Right lobe of liver (tissue), 6 donors: ENCODE data around the gene TSPAN9. TPM values are rescaled to one million over a fixed set of nuclear protein-coding genes. Genes with fewer than 3 reads are reported as not detected.

ENCODE experiments used
- ATAC-seq, 4 donors: fragments of 200-7000 bp; cut with Tn5 transposase; one replicate each; pipeline ENCODE4 v1.9.1; 2020; ENCODE audit warnings: mild to moderate bottlenecking in 4 of 4, moderate library complexity in 4 of 4
- DNase-seq, 3 donors: peaks; one replicate each; pipeline ENCODE4 v3.0.0-alpha.2; 2020
- H3K27ac ChIP-seq, 3 donors: fragments of 200-600 bp; one replicate each; pipeline ENCODE4 v1.8.0; 2022
- H3K27me3 ChIP-seq, 2 donors: fragments of 200-600 bp; one replicate each; pipeline ENCODE4 v1.8.0; 2022
- H3K36me3 ChIP-seq, 4 donors: fragments of 200-600 bp; sonication (generic) in 1 of 4; one replicate each; pipeline versions ENCODE4 v1.5.1 to v1.8.0; 2017 to 2022; ENCODE audit warnings: control low read depth in 1 of 4
- H3K4me1 ChIP-seq, 4 donors: fragments of 200-600 bp; sonication (generic) in 1 of 4; one replicate each; pipeline versions ENCODE4 v1.5.1 to v1.8.0; 2017 to 2022; ENCODE audit warnings: control low read depth in 1 of 4
- H3K4me3 ChIP-seq, 3 donors: fragments of 200-600 bp; one replicate each; pipeline ENCODE4 v1.8.0; 2022
- H3K9me3 ChIP-seq, 4 donors: fragments of 200-600 bp; sonication (generic) in 1 of 4; one replicate each; pipeline versions ENCODE4 v1.5.1 to v1.8.0; 2017 to 2022; ENCODE audit warnings: control low read depth in 1 of 4
- POLR2A ChIP-seq: fragments of 450-650 bp; IDR thresholded peaks from one replicate; pipeline ENCODE4 v1.6.1; 2017; ENCODE audit warnings: antibody characterized with exemption, mild to moderate bottlenecking
- WGBS: methylation state at CpG from one replicate; pipeline ENCODE4 v1.1.6; 2018; ENCODE audit warnings: low coverage, low lambda C conversion rate; ENCODE audit not compliant: insufficient coverage; ENCODE audit errors: missing lambda C conversion rate; 5-methylcytosine and 5-hydroxymethylcytosine counted together
- intact Hi-C, 2 donors: fragments of 100-400 bp; cut with DNase I; formaldehyde crosslinking; loops; one replicate each; pipeline versions ENCODE4 v1.11.2 to v1.14.1; 2022
- total RNA-seq, 6 experiments: library from RNA; depleted of rRNA in 2 of 6; stranded (reverse); fragments of >200 nt in 2 of 6; fragmentation: NEBNext Ultra II Directional in 3 of 6; extraction: Animal tissue kit (Norgen Biotek cat#: 25700) in 3 of 6; gene quantifications; one replicate each; pipeline versions ENCODE4 v1.1.0 to v1.2.4, GENCODE V29; 2016 to 2023
- TF ChIP-seq, protein P1 (sequence below), 4 donors: fragments of 200-600 bp in 3 of 4; fragments of 450-650 bp in 1 of 4; IDR thresholded peaks; one replicate each; pipeline versions ENCODE4 v1.5.1 to v1.8.0; 2016 to 2022; ENCODE audit warnings: antibody characterized with exemption in 4 of 4, mild to moderate bottlenecking in 2 of 4
- donor health status: DM: no; HTN: yes; CAD: no.
- donor health status: DM: no; HTN: no; CAD: no.
- donor health status: DM: no; HTN: no; CAD: no.
- donor health status: DM: no; HTN: yes; CAD: no.
- donor health status: DM: no; HTN: yes; CAD: no.

Gene TSPAN9
- total RNA-seq, 6 experiments from 2014 or later, result 23.7 to 53.2 (median 39.8) TPM

DNA sequence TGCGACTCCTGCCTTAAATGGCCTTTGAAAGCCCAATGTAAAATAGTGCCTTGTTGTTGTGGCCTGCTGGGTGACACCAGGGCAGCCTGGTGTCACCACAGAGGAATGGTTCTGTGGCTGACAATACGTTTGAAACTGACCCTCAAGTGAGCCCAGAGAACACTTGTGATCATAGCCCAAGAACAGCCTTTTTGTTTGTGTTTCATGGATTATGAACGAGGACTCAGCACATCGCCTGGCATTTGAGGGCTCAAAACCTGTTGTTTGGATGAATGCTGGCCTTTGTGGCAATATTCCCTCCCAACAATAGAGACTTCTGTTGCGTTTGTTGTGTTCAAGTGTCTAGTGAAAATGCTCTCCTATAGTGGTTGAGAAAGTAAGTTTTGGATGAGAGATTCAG is 48.5 kb downstream of the TSPAN9 start:
- Histone ChIP-seq H3K4me3 (no peak overlapping the region), H3K9me3 (no peaks in the 10 kb centered on the region), H3K4me1 (peaks cover 0 to 37% (median 13%) of the 10 kb centered on the region in 4 donors), H3K27me3 (no peaks in the 10 kb centered on the region), H3K27ac (no peak overlapping the region), H3K36me3 (no peaks in the 10 kb centered on the region)
- no peak for ATAC-seq
- WGBS, result 75% methylated on average over 5 of the region's 5 CpGs
- intact Hi-C loops, result no loop called here
- DNase-seq, result no peak
- TF ChIP-seq, protein P1, sequence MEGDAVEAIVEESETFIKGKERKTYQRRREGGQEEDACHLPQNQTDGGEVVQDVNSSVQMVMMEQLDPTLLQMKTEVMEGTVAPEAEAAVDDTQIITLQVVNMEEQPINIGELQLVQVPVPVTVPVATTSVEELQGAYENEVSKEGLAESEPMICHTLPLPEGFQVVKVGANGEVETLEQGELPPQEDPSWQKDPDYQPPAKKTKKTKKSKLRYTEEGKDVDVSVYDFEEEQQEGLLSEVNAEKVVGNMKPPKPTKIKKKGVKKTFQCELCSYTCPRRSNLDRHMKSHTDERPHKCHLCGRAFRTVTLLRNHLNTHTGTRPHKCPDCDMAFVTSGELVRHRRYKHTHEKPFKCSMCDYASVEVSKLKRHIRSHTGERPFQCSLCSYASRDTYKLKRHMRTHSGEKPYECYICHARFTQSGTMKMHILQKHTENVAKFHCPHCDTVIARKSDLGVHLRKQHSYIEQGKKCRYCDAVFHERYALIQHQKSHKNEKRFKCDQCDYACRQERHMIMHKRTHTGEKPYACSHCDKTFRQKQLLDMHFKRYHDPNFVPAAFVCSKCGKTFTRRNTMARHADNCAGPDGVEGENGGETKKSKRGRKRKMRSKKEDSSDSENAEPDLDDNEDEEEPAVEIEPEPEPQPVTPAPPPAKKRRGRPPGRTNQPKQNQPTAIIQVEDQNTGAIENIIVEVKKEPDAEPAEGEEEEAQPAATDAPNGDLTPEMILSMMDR (IDR thresholded peaks at IDR 0.05), result no peak
- no peak for TF ChIP-seq POLR2A

DNA sequence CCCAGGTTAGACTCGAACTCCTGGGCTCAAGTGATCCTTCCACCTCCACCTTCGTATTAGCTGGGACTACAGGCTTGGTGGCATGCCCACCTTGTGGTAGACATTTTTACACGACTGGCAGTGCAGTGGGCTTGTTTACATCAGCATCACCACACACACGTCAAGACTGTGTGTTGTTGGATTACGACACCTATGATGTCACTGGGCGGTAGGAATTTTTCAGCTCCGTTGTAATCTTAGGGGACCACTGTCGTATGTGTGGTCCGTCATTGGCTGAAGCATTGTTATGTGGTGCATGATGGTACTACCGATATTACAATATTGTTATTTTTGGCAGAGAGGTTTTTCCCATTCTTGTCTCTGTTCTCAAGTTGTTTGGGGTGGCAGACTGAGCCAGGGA is 50.7 kb downstream of the TSPAN9 start:
- Histone ChIP-seq H3K4me3 (no peak overlapping the region), H3K27ac (no peak overlapping the region), H3K36me3 (no peaks in the 10 kb centered on the region), H3K4me1 (peaks cover 0 to 28% (median 13%) of the 10 kb centered on the region in 4 donors), H3K27me3 (no peaks in the 10 kb centered on the region), H3K9me3 (no peaks in the 10 kb centered on the region)
- TF ChIP-seq, protein P1 (IDR thresholded peaks at IDR 0.05), result no peak
- no peak for TF ChIP-seq POLR2A
- ATAC-seq (no peak), DNase-seq (no peak)
- 81% methylated on average over 5 of the region's 10 CpGs for WGBS
- intact Hi-C loops, result no loop called here

DNA sequence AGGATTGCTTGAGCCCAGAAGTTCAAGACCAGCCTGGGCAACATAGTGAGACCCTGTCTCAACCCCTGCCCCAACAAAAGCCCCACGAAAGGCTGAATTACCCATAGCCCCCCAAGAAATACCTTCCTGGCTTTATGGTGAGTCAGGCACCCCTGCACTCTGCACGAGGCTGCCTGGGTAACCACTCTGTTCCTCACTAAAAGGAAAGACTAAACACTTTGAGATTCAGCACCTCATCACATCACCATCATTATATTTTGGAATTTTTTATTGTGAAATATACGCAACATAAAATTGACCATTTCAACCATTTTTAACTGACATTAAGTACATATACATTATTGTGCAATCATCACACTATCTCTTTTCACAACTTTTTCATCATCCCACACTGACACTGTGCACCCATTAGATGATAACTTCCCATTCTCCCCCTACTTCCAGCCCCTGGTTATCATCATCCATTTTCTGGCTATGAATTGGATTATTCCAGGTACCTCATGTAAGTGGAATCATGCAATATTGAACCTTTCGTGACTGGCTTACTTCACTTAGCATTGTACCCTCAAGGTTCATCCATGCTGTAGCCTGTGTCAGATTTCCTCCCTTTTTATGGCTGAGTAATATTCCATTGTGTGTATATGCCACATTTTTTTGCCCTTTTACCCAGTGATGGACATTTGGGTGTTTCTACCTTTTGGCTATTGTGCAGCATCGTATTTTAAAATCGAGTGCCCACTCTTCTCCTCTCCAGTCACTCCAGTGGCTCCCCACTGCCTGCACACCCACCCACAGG is 51.5 kb downstream of the TSPAN9 start:
- ATAC-seq (no peak), DNase-seq (no peak)
- no peaks in the 10 kb centered on the region for H3K36me3 ChIP-seq
- H3K4me3 ChIP-seq, result no peak overlapping the region
- no peak for TF ChIP-seq POLR2A
- TF ChIP-seq, protein P1 (IDR thresholded peaks at IDR 0.05), result no peak
- peaks cover 0 to 29% (median 12%) of the 10 kb centered on the region in 4 donors for H3K4me1 ChIP-seq
- intact Hi-C loops, result no loop called here
- 89% methylated on average over 5 of the region's 6 CpGs for WGBS
- H3K27me3 ChIP-seq, result no peaks in the 10 kb centered on the region
- no peaks in the 10 kb centered on the region for H3K9me3 ChIP-seq
- H3K27ac ChIP-seq, result no peak overlapping the region

DNA sequence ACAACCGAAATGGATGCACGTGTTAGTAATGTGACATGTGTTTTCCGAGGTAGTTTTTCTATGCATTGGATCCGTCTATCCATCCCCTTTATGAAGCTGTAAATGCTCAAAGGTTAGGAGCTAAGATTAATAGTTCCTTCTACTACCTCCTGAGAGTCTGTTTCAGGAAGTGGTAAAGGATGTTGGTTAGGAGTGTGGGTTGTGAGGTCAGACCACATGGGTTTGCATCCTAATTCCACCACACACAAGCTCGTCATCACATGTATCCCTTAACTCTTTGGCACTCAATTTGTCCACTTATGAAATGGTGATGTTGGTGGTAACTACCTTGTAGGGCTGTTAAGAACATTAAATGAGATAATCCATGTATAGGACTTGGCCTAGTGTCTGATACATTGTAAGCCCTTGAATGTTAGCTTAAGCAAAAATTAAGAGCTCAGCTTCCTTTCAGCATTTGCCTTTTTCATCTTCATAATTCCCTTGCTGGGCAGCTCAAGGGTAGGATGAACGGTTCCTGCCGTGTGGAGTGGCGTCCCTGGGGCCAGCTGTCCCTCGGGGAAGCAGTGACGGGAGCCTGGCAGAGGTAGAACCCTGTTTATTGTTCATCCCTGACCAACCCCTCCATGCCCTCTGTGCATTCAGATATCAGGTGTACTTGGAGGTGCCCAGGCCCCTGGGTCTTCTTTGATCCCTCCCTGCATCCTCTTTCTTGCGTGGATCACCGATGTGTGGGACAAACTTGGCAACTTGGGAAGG is 52.3 kb downstream of the TSPAN9 start:
- Histone ChIP-seq H3K4me1 (peaks cover 0 to 34% (median 12%) of the 10 kb centered on the region in 4 donors), H3K9me3 (no peaks in the 10 kb centered on the region), H3K27me3 (no peaks in the 10 kb centered on the region), H3K36me3 (no peaks in the 10 kb centered on the region), H3K27ac (peak overlapping the region; percentile 2 to 44 (median 21)), H3K4me3 (no peak overlapping the region)
- ATAC-seq (no peak), DNase-seq (no peak)
- no peak for TF ChIP-seq POLR2A
- TF ChIP-seq, protein P1 (IDR thresholded peaks at IDR 0.05), result no peak
- 55% methylated on average over 8 of the region's 12 CpGs for WGBS
- intact Hi-C loops, result loop anchor here in 1 of 2 donors (10.0 kb wide), 1 partner anchor 55 kb away; the partner anchor contains the start of gene TSPAN9
